Measurements from ENCODE around the gene PDE5A.
"Not testable (repeated sequence)": the region's sequence is repeated elsewhere in the genome, so short reads cannot be mapped to it uniquely, and the experiment has no call there.

The PDE5A gene

DNA sequence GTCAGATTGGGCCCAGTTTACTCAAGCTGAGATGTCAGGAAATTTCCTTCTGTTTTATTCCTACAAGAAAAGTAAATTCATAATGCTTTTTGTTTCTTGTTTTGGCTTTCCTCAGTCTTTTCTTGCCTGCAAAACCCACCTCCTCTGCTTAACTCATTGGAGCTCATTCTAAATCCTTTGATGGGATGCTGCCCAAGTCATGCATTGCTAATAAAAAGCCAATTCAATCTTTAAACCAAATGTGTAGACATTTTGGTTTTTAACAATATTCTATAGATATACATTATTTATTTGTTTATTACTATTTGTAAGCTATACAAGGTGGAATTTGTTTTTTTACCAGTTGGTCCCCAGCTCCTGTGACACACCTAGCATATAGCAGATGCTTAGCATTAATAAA is 13.2 kb upstream of the PDE5A start:
- Mint-ChIP-seq H3K4me1 (peaks cover 12% of the 10 kb centered on the region), H3K9me3 (no peaks in the 10 kb centered on the region), H3K27me3 (ENCODE audit: low read depth, poor library complexity) (peaks cover 4% of the 10 kb centered on the region), H3K27ac (no peak overlapping the region), H3K4me3 (no peak overlapping the region), H3K36me3 (ENCODE audit: low read depth) (no peaks in the 10 kb centered on the region)
- TF ChIP-seq, protein P1, sequence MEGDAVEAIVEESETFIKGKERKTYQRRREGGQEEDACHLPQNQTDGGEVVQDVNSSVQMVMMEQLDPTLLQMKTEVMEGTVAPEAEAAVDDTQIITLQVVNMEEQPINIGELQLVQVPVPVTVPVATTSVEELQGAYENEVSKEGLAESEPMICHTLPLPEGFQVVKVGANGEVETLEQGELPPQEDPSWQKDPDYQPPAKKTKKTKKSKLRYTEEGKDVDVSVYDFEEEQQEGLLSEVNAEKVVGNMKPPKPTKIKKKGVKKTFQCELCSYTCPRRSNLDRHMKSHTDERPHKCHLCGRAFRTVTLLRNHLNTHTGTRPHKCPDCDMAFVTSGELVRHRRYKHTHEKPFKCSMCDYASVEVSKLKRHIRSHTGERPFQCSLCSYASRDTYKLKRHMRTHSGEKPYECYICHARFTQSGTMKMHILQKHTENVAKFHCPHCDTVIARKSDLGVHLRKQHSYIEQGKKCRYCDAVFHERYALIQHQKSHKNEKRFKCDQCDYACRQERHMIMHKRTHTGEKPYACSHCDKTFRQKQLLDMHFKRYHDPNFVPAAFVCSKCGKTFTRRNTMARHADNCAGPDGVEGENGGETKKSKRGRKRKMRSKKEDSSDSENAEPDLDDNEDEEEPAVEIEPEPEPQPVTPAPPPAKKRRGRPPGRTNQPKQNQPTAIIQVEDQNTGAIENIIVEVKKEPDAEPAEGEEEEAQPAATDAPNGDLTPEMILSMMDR (IDR thresholded peaks at IDR 0.05) = no peak
- no peak for DNase-seq

DNA sequence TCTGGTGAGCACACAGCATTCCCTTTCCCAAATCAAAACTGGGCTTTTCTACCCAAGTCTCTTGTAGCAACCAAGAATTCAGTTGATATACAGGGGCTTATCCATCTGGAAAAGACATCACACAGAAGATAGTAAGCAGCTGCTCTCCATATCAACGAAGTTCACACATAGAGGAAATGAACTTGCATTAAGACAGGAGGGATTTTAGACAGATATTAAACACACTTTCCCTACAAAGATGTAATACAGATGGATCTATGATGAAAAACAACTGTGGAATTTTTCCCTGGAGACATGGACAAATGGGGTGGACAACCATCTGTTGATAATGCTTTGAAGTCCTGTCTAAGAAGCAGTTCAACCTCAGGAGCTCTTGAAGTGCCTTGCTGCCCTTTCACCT is 9.8 kb upstream of the PDE5A start:
- H3K27me3 Mint-ChIP-seq (ENCODE audit: low read depth, poor library complexity) = peaks cover 4% of the 10 kb centered on the region
- no peak for DNase-seq
- peaks cover 12% of the 10 kb centered on the region for H3K4me1 Mint-ChIP-seq
- no peaks in the 10 kb centered on the region for H3K9me3 Mint-ChIP-seq
- H3K27ac Mint-ChIP-seq = no peak overlapping the region
- H3K36me3 Mint-ChIP-seq (ENCODE audit: low read depth) = no peaks in the 10 kb centered on the region
- H3K4me3 Mint-ChIP-seq = no peak overlapping the region
- TF ChIP-seq, protein P1 (IDR thresholded peaks at IDR 0.05) = no peak

- DNase-seq = not testable (repeated sequence)
These were observed 8.2 kb upstream of the PDE5A start for GRCh38 chr4:119636851-119637250.

GRCh38 chr4:119632216-119632615 is 3.6 kb upstream of the PDE5A start:
- H3K36me3 Mint-ChIP-seq (ENCODE audit: low read depth) = no peaks in the 10 kb centered on the region
- no peaks in the 10 kb centered on the region for H3K9me3 Mint-ChIP-seq
- no peak overlapping the region for H3K4me3 Mint-ChIP-seq
- no peak overlapping the region for H3K27ac Mint-ChIP-seq
- H3K27me3 Mint-ChIP-seq (ENCODE audit: low read depth, poor library complexity) = peaks cover 15% of the 10 kb centered on the region
- TF ChIP-seq, protein P1 (IDR thresholded peaks at IDR 0.05) = no peak
- H3K4me1 Mint-ChIP-seq = peaks cover 6% of the 10 kb centered on the region
- DNase-seq = no peak

More at GRCh38 chr4:119636851-119637250, 8.2 kb upstream of the PDE5A start:
- H3K27ac Mint-ChIP-seq; H3K4me3 Mint-ChIP-seq; H3K36me3 Mint-ChIP-seq (ENCODE audit: low read depth); H3K9me3 Mint-ChIP-seq; H3K4me1 Mint-ChIP-seq: not testable (repeated sequence)
- H3K27me3 Mint-ChIP-seq (ENCODE audit: low read depth, poor library complexity) = peaks cover 11% of the 10 kb centered on the region

DNA sequence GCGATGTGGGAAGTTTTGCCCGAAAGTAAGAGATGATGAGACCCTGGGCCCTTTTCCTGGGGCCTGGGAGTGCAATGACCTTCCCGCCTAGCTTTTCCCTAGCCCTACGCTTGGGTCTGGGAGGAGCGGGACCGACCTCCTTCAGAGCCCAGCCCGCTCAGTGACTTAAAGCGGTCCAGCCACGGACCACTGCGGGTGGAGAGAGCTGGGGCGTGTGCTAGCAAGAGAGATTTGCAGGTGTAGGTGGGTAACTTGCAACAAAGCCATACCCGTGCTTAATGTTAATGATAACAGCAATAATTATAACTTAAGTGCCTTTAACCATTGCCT is 503 bp upstream of the PDE5A start:
- H3K36me3 Mint-ChIP-seq (ENCODE audit: low read depth) = no peaks in the 10 kb centered on the region
- TF ChIP-seq, protein P1 (IDR thresholded peaks at IDR 0.05) = no peak
- no peak overlapping the region for H3K27ac Mint-ChIP-seq
- peaks cover 24% of the 10 kb centered on the region for H3K27me3 Mint-ChIP-seq (ENCODE audit: low read depth, poor library complexity)
- no peaks in the 10 kb centered on the region for H3K9me3 Mint-ChIP-seq
- peaks cover 15% of the 10 kb centered on the region for H3K4me1 Mint-ChIP-seq
- peak overlapping the region; percentile 94 for H3K4me3 Mint-ChIP-seq
- no peak for DNase-seq

DNA sequence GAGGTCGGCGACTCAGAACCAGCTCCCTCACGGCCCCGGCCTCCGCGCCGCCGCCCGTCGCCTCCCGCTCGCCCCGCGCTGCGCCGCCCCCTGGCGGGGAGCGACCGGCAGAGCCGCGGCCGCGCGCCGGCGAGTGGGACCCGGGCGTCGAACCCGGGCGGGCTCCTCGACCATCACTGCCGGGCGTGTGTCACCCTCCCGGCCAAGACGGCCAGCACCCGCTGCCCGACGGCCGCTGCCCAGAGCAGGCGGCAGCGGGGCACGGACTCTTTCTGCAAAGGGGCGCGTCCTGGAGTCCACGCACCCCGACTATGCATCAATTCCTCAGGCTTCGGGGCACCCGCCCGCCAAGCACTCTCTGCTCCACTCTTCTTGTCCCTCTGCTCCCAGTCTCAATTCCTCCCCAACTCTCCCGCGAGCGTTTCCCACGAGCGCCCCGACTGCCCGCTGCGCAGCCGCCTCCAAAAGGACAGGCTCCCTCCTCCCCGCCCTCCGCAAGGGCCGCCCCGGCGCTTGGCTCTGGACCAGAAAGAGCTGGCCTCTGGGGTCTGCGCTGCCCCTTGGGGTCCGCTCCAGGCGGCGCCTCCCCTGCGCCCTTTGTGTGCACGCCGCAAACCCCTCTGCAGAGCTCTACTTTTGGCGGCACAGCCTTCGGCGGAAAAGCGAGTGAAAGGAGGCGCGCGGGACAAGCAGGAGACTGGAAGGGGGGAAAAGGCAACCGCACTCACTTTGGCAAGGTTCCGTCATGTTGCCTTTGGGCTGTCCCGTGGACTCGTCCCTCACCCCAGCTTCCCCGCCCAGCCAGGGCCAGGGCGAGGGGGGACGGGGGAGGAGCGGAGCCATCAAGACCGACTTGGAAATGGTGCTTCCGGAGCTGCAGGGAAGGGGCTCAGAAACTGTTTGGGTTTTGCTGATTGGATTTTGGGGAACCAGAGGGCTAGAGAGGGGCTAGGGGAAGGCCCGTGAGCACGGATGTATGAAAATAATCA is 1.0 kb downstream of the PDE5A start:
- peaks cover 20% of the 10 kb centered on the region for H3K27me3 Mint-ChIP-seq (ENCODE audit: low read depth, poor library complexity)
- H3K9me3 Mint-ChIP-seq = no peaks in the 10 kb centered on the region
- DNase-seq = peak; percentile 75
- H3K4me1 Mint-ChIP-seq = peaks cover 15% of the 10 kb centered on the region
- TF ChIP-seq, protein P1 (IDR thresholded peaks at IDR 0.05) = no peak
- peak overlapping the region; percentile 94 for H3K4me3 Mint-ChIP-seq
- no peaks in the 10 kb centered on the region for H3K36me3 Mint-ChIP-seq (ENCODE audit: low read depth)
- no peak overlapping the region for H3K27ac Mint-ChIP-seq

Data from nephron progenitor cell (in vitro differentiated cells).